H1 (cell line): ENCODE results near the gene SLC25A38. TPM values are rescaled to one million over a fixed set of nuclear protein-coding genes. Genes with fewer than 3 reads are reported as not detected.

ENCODE experiments used
- polyA plus RNA-seq, 7 experiments: library from polyadenylated mRNA; depleted of rRNA in 3 of 7; stranded (reverse) in 5 of 7; unstranded in 2 of 7; fragments of >200 nt in 5 of 7; fragments of 200-250 nt in 2 of 7; gene quantifications; 1 replicate in 5 of 7; 2 replicates in 1 of 7; 4 replicates in 1 of 7; pipeline versions ENCODE4 v1.2.1 to v1.2.3, GENCODE V29; 2011 to 2013; ENCODE audit warnings: missing spikeins in 2 of 7, mixed read lengths in 2 of 7
- small RNA-seq: library from polyadenylated mRNA; stranded (forward); fragments of <200 nt; extraction: miRNeasy Mini kit (QIAGEN cat#:217004); gene quantifications from one replicate; pipeline ENCODE3, GENCODE V24; 2013; ENCODE audit not compliant: insufficient read depth
- total RNA-seq: library from RNA; stranded (reverse); fragmentation: NEBNext Ultra II Directional; extraction: Animal tissue kit (Norgen Biotek cat#: 25700); gene quantifications from 2 replicates; pipeline ENCODE4 v1.2.1, GENCODE V29; 2021

Gene SLC25A38
- total and polyA plus RNA-seq, 2 of the 8 experiments (the other 6 are each of a cell fraction or from before 2014, with no cell fraction given): 41.2 to 45.8 TPM

Small RNA genes lying within 50 kb of the gene (small RNA-seq; reads per million reads assigned to genes)
- gene SNORA6 (not detected), gene SNORA62 (not detected)

Other genes with a start within 250 kb of the SLC25A38 start
- 7.1 and 8.3 TPM in 2 replicates for gene CSRNP1, start 229.8 kb upstream of the SLC25A38 start, total RNA-seq
- gene CSRNP1, start 229.8 kb upstream of the SLC25A38 start, polyA plus RNA-seq (2011; rRNA removed): 6.7 and 10.9 TPM in 2 replicates
- gene XIRP1, start 190.8 kb upstream of the SLC25A38 start, total RNA-seq: not detected in 2 replicates
- gene XIRP1, start 190.8 kb upstream of the SLC25A38 start, polyA plus RNA-seq (2011; rRNA removed): not detected in 2 replicates
- gene CX3CR1, start 103.3 kb upstream of the SLC25A38 start, total RNA-seq: not detected in 2 replicates
- 0.08 TPM in 2 replicates for gene CX3CR1, start 103.3 kb upstream of the SLC25A38 start, polyA plus RNA-seq (2011; rRNA removed)
- not detected in 2 replicates for gene CCR8, start 53.7 kb upstream of the SLC25A38 start, total RNA-seq
- 0.33 and 0.35 TPM in 2 replicates for gene CCR8, start 53.7 kb upstream of the SLC25A38 start, polyA plus RNA-seq (2011; rRNA removed)
- 2,661 and 2,701 TPM in 2 replicates for gene RPSA, start 23.4 kb downstream of the SLC25A38 start, total RNA-seq
- 6,179 and 7,468 TPM in 2 replicates for gene RPSA, start 23.4 kb downstream of the SLC25A38 start, polyA plus RNA-seq (2011; rRNA removed)
- 0.10 and 0.50 TPM in 2 replicates for gene MOBP, start 84.3 kb downstream of the SLC25A38 start, total RNA-seq
- gene MOBP, start 84.3 kb downstream of the SLC25A38 start, polyA plus RNA-seq (2011; rRNA removed): 0.06 and 0.24 TPM in 2 replicates